ENCODE data around the gene CDIPT. TPM values are rescaled to one million over a fixed set of nuclear protein-coding genes. Genes with fewer than 3 reads are reported as not detected.

Gene CDIPT
- total and polyA plus RNA-seq, 2 of the 13 experiments (the other 11 are each of a cell fraction or from before 2014, with no cell fraction given), result 54.9 to 97.5 TPM

GRCh38 chr16:29899516-29900101 is 36.6 kb upstream of the CDIPT start, which contains the start of gene SEZ6L2 (continued):
- TF ChIP-seq ZBTB49 (CRISPR knock-in tag; IDR thresholded peaks at IDR 0.05; ENCODE audit: borderline replicate concordance) (peak; percentile 96), NR2C2 (CRISPR knock-in tag; IDR thresholded peaks at IDR 0.05; ENCODE audit: borderline replicate concordance) (no peak), ZBTB3 (CRISPR knock-in tag; IDR thresholded peaks at IDR 0.05; ENCODE audit: borderline replicate concordance, low read depth) (no peak; the same call in 1 of the 2 replicates), KDM3A (CRISPR knock-in tag; IDR thresholded peaks at IDR 0.05; ENCODE audit: low read depth) (no peak), NFYC (CRISPR knock-in tag; IDR thresholded peaks at IDR 0.05) (no peak), SOX13 (IDR thresholded peaks at IDR 0.05) (no peak; the same call in 1 of the 2 replicates), SOX13 (CRISPR knock-in tag; conservative IDR thresholded peaks at IDR 0.05 in 1 of 2, IDR thresholded peaks at IDR 0.05 in 1 of 2) (peak in 1 of 2 experiments; percentile 46; a peak in 2 of 4 replicates), ARNT2 (CRISPR knock-in tag; IDR thresholded peaks at IDR 0.05; ENCODE audit: low read depth) (no peak; the same call in 1 of the 2 replicates), ZNF33A (CRISPR knock-in tag; IDR thresholded peaks at IDR 0.05; ENCODE audit: borderline replicate concordance) (no peak), CENPBD1 (CRISPR knock-in tag; IDR thresholded peaks at IDR 0.05; ENCODE audit: borderline replicate concordance, low read depth) (peak; percentile 67; the same call in 1 of the 2 replicates), ETS1 (CRISPR knock-in tag; IDR thresholded peaks at IDR 0.05) (peak; percentile 99), ATF3 (CRISPR knock-in tag; IDR thresholded peaks at IDR 0.05) (peak; percentile 79; the same call in 1 of the 2 replicates), GRHL1 (CRISPR knock-in tag; conservative IDR thresholded peaks at IDR 0.05) (no peak), GATAD2A (CRISPR knock-in tag; IDR thresholded peaks at IDR 0.05) (0 out of 2 replicates have a peak, but pooled peaks have one; percentile 24), ZNF333 (CRISPR knock-in tag; IDR thresholded peaks at IDR 0.05; ENCODE audit: borderline replicate concordance) (0 out of 2 replicates have a peak, but pooled peaks have one; percentile 24), FOXO1 (CRISPR knock-in tag; IDR thresholded peaks at IDR 0.05) (peak; percentile 77), TRIM22 (IDR thresholded peaks at IDR 0.05) (no peak), U2AF2 (IDR thresholded peaks at IDR 0.05; ENCODE audit: low read depth, low read length) (no peak; the same call in 1 of the 2 replicates)
